Stimulated activated CD8-positive, alpha-beta memory T cell treated with anti-CD3 and anti-CD28 coated beads, Interleukin-7, amount 100 ng/mL, for 24 hours (primary cell): Measurements from ENCODE around the gene HECTD1.
"Not testable (repeated sequence)": the region's sequence is repeated elsewhere in the genome, so short reads cannot be mapped to it uniquely, and the experiment has no call there.

Experiments
- DNase-seq: peaks from one replicate; pipeline ENCODE4 v3.0.0-alpha.2; 2020; ENCODE audit warnings: low read depth

Gene HECTD1

GRCh38 chr14:31142455-31143087 lies 65.0 kb downstream of the HECTD1 start:
- no peak for DNase-seq

GRCh38 chr14:31139301-31139847 lies 68.2 kb downstream of the HECTD1 start:
- no peak for DNase-seq

- no peak for DNase-seq
Observed at GRCh38 chr14:31138301-31138700, 69.3 kb downstream of the HECTD1 start.

DNA sequence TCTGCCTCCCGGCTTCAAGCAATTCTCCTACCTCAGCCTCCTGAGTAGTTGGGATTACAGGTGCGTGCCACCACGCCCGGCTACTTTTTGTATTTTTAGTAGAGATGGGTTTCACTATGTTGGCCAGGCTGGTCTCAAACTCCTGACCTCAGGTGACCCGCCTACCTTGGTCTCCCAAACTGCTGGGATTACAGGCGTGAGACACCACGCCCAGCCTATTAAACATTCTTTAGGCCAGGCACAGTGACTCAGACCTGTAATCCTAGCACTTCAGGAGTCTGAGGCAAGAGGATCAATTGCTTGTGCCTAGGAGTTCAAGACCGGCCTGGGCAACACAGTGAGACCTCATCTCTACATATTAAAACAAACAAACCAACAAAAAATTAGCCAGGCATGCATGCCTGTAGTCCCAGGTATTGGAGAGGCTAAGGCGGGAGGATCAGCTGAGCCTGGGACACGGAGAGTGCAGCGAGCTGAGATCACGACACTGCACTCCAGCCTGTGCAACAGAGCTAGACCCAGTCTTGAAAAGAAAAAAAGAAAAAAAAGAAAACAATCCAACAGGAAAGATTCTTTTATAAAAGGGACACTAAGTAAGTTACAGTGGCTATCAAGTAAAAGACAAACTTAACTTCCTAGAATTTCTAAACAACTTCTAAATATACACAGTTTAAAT lies 70.2 kb downstream of the HECTD1 start:
- DNase-seq: no peak

- DNase-seq: no peak
Observed at GRCh38 chr14:31133133-31133532, 74.5 kb downstream of the HECTD1 start.

GRCh38 chr14:31128601-31129526 lies 78.7 kb downstream of the HECTD1 start:
- no peak for DNase-seq

GRCh38 chr14:31127690-31128089 lies 79.9 kb downstream of the HECTD1 start:
- DNase-seq: no peak

DNA sequence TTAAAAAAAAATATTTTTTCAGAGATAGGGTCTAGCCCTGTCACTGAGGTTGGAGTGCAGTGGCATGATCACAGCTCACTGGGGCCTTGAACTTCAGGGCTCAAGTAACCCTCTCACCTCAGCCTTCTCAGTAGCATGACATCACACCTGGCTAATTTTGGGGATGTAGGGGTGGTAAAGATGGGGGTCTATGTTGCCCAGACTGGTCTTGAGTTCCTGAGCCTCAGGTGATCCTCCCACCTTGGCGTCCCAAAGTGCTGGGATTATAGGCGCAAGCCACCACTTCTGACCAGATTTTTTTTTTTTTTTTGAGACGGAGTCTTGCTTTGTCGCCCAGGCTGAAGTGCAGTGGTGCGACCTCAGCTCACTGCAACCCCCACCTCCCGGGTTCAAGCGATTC lies 80.9 kb downstream of the HECTD1 start:
- no peak for DNase-seq

GRCh38 chr14:31125231-31125630 lies 82.4 kb downstream of the HECTD1 start:
- DNase-seq: no peak

- DNase-seq: no peak
Observed at GRCh38 chr14:31124197-31124596, 83.4 kb downstream of the HECTD1 start.

DNA sequence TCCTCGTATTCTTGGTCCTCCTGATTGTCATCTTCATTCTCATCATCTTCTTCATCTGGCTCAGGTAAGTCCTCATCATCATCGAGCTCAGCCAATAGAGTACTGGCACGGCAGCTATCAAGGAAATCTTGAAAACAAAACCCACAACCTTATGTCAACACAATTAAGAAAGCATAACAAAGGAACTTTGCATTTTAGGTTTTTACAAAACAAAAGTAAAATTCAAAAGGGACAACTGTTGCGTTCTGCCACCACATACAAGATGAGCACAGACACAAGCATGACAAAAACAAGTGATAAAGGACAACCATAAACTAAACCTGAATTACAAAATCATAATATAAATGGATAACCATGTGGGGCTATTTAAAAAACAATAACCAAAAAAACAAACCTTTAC lies 84.7 kb downstream of the HECTD1 start:
- no peak for DNase-seq

DNA sequence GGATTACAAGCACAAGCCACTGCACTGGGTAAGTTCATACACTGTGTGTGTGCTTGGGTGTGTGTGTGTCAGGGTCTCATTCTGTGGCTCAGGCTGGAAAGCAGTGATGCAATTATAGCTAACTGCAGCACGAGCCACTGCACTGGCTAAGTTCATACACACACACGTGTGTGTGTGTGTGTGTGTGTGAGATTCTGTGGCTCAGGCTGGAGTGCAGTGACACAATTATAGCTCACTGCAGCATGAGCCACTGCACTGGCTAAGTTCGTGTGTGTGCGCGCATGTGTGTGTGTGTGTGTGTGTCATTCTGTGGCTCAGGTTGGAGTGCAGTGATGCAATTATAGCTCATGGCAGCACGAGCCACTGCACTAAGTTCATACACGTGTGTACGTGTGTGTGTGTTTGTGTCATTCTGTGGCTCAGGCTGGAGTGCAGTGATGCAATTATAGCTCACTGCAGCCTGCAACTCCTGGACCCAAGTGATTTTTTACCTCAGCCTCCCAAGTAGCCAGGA lies 85.4 kb downstream of the HECTD1 start:
- no peak for DNase-seq

GRCh38 chr14:31118892-31119291 lies 88.7 kb downstream of the HECTD1 start:
- DNase-seq: no peak

GRCh38 chr14:31113794-31114193 lies 93.8 kb downstream of the HECTD1 start:
- DNase-seq: no peak

GRCh38 chr14:31110872-31111271 lies 96.7 kb downstream of the HECTD1 start:
- no peak for DNase-seq

GRCh38 chr14:31109257-31109656 lies 98.3 kb downstream of the HECTD1 start:
- no peak for DNase-seq

GRCh38 chr14:31106768-31107167 lies 100.8 kb downstream of the HECTD1 start:
- DNase-seq: no peak

GRCh38 chr14:31097081-31097480 lies 110.5 kb downstream of the HECTD1 start:
- DNase-seq: no peak

- DNase-seq: no peak
Observed at GRCh38 chr14:31096255-31096654, 111.3 kb downstream of the HECTD1 start.

DNA sequence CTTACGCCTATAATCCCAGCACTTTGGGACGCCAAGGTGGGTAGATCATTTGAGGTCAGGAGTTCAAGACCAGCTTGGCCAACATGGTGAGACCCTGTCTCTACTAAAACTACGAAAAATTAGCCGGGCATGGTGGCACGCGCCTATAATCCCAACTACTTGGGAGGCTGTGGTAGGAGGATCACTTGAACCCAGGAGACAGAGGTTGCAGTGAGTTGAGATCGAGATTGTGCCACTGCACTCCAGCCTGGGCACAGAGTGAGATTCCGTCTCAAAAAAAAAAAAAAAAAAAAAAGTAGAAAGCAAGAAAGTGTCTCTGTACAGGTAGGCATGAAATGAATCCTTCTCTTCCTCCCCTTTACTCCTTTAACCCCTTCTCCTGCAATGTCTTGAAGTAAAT lies 111.8 kb downstream of the HECTD1 start:
- DNase-seq: not testable (repeated sequence)

DNA sequence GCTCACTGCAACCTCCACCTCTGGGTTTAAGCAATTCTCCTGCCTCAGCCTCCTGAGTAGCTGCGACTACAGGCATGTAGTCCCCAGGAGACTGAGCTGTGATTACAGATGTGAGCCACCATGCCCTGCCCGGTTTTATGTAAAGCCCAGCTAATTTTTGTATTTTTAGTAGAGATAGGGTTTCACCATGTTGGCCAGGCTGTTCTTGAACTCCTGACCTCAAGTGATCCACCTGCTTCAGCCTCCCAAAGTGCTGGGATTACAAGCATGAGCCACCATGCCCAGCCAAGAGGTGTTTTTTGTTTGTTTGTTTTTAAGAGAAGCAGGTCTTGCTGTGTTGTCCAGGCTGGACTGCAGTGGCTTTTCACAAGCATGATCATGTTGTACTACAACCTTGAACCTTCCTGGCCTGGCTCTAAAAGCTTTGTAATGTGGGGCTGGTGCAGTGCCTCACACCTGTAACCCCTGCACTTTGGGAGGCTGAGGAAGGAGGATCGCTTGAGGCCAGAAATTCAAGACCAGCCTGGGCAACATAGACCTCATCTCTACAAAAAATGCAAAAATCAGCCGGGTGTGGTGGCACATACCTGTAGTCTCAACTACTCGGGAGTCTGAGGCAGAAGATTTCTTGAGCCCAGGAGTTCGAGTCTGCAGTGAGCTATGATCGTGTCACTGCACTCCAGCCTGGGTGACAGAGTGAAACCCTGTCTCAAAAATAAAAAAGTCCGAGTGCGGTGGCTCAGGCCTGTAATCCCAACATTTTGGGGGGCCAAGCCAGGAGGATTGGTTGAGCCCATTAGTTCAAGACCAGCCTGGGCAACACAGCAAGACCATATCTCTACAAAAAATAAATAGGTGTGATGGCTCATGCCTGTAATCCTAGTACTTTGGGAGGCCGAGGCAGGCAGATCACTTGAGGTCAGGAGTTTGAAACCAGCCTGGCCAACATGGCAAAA lies 113.4 kb downstream of the HECTD1 start:
- DNase-seq: not testable (repeated sequence)
